MM.1S (cell line): ENCODE results near the gene PRKAG2.

Experiments
- CTCF ChIP-seq: fragments of 300-600 bp; sonication (generic); IDR thresholded peaks from 2 replicates; pipeline ENCODE4 v1.5.1; 2016; ENCODE audit warnings: antibody characterized with exemption, low read length, mixed read lengths
- EZH2 ChIP-seq: fragments of 300-600 bp; sonication (generic); optimal IDR thresholded peaks from 2 replicates; pipeline ENCODE3; 2017; ENCODE audit warnings: low read depth, mild to moderate bottlenecking, antibody characterized with exemption, low read length, mixed read lengths
- EZH2phosphoT487 ChIP-seq: fragments of 300-600 bp; sonication (generic); IDR thresholded peaks from 2 replicates; pipeline ENCODE4 v1.6.1; 2018; ENCODE audit warnings: antibody characterized with exemption, low read length

- TF ChIP-seq CTCF (no peak), EZH2 (no peak), EZH2phosphoT487 (no peak)
Measured at GRCh38 chr7:151661587-151661986, 215.3 kb downstream of the PRKAG2 start.
